GM12872 (cell line): ENCODE results near the gene SCN1B.

ENCODE experiments used
- CTCF ChIP-seq: IDR thresholded peaks from 3 replicates; pipeline ENCODE4 v1.5.1; 2011; ENCODE audit warnings: low read depth, mild to moderate bottlenecking, low read length, moderate library complexity; ENCODE audit not compliant: insufficient read depth

SCN1B gene

DNA sequence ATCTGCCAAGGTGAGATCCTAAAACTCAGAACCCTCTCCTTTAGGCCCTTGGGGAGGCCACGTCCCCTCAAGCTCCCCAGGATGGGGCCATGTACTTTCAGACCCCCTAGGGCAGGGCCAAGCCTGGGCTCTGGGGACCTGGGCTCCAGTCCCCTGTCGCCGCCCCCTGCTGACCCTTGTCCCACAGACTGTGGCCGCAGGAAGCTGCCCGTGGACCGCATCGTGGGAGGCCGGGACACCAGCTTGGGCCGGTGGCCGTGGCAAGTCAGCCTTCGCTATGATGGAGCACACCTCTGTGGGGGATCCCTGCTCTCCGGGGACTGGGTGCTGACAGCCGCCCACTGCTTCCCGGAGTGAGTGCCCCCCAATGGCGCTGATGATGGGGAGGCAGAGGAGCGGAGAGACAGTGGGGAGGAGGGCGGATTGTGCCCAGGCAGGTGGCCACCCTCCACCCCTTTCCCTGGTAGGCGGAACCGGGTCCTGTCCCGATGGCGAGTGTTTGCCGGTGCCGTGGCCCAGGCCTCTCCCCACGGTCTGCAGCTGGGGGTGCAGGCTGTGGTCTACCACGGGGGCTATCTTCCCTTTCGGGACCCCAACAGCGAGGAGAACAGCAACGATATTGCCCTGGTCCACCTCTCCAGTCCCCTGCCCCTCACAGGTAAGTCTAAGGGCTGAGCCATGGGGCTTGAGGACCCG lies 30.0 kb downstream of the SCN1B start:
- TF ChIP-seq CTCF, result no peak

DNA sequence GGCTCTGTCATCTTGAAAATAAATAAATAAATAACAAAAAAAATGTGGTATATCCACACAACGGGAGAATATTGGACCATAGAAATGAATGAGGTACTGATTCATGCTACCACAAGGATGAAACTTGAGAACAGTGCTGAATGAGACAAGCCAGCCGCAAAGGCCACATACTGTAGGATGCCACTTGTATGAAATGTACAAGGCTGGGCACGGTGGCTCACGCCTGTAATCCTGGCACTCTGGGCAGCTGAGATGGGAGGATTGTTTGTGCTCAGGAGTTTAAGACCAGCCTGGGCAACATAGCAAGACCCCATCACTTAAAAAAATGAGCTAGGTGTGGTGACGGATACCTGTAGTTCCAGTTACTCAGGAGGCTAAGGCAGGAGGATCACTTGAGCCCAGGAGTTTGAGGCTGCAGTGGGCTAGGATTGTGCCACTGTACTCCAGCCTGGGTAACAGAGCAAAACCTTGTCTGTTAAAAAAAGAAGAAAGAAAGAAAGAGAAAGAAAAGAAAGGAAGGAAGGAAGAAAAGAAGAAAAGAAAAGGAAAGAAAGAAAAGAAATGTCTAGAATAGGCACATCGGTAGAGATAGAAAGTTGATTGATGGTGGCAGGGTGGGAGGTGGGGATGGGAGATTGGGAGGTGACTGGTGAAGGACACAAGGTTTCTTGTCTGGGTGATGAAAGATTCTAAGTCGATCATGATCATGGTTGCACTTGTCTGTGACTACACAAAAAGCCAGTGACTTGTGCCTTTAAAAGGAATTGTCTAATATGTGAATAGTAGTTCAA lies 31.5 kb downstream of the SCN1B start:
- no peak for TF ChIP-seq CTCF

DNA sequence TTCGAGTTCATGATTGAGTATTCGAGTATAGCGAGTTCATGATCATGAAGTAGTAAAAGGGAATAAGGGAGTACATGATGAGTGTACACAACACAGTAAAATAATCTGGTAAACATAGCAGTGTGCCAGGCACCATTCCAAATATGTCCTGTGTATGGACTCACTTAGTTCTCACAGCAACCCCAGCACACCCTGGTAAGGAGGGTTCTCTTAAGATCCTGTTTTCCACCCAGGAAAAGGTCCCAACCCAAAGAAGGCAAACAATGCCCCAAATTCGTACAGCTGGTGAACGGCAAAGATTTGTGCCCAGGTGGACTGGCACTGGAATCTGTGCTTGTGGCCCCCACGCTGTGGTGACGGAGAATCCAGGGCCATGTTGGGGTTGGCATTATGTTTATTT lies 32.7 kb downstream of the SCN1B start:
- TF ChIP-seq CTCF, result no peak

DNA sequence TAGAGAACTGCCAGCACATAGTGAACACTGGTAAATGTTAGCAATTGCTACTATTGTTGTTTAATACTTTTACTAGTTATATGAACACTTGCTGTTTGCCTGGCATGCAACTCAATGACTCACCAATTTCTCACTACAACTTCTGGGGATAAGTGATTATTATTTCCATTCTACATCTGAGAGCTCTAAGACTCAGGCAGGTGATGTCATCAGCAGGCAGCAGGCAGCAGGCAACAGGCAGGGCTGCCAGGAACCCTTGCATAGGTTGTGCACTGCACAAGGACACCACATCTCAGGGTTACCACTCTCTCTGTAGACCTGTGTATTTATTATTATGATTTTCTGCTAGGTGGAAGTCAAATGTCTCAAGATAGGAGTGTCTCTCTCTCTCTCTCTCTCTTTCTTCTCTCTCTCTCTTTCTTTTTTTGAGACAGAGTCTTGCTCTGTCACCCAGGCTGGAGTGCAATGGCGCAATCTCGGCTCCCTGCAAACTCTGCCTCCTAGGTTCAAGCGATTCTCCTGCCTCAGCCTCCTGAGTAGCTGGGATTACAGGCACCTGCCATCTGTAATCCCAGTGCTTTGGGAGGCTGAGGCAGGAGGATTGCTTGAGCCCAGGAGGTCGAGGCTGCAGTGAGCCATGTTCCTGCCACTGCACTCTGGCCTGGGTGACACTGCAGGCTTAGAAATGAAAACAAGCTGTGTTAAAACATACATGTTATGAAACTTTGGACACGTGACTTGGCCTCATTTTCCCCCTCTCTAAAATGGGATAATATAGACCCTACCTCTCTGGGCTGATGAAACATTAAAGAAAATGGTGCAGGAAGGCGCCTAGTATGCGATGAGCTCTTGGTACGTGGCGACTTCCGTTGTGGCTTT lies 33.9 kb downstream of the SCN1B start:
- TF ChIP-seq CTCF, result no peak

GRCh38 chr19:35065574-35065973 lies 35.3 kb downstream of the SCN1B start:
- TF ChIP-seq CTCF, result no peak

DNA sequence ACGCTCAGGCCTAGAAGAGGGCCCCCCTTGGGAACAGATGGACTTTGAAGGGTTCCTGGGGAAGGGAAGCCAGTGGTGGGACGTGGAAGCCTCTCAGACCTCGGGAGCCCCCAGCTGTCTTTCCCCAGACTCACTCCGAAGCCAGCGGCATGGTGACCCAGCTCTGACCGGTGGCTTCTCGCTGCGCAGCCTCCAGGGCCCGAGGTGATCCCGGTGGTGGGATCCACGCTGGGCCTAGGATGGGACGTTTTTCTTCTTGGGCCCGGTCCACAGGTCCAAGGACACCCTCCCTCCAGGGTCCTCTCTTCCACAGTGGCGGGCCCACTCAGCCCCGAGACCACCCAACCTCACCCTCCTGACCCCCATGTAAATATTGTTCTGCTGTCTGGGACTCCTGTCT lies 35.9 kb downstream of the SCN1B start:
- no peak for TF ChIP-seq CTCF
